Sigmoid colon (tissue), 7 donors: ENCODE measurements around the gene LCN2. TPM values are rescaled to one million over a fixed set of nuclear protein-coding genes. Genes with fewer than 3 reads are reported as not detected.
"Not testable (repeated sequence)": the region's sequence is repeated elsewhere in the genome, so short reads cannot be mapped to it uniquely, and the experiment has no call there.

Experiments
- DNase-seq: peaks from one replicate; pipeline ENCODE4 v3.0.0-alpha.2; 2019
- H3K27ac ChIP-seq, 4 donors: fragments of 200-600 bp; sonication (generic); one replicate each; pipeline ENCODE4 v1.5.1; 2016 to 2019; ENCODE audit warnings: mild to moderate bottlenecking in 1 of 4
- H3K27me3 ChIP-seq, 3 donors: fragments of 200-600 bp; sonication (generic); one replicate each; pipeline ENCODE4 v1.5.1; 2019; ENCODE audit warnings: mild to moderate bottlenecking in 1 of 3
- H3K36me3 ChIP-seq, 4 donors: fragments of 200-600 bp; sonication (generic); one replicate each; pipeline ENCODE4 v1.5.1; 2016 to 2019
- H3K4me1 ChIP-seq, 4 donors: fragments of 200-600 bp; sonication (generic); one replicate each; pipeline ENCODE4 v1.5.1; 2017 to 2019
- H3K4me3 ChIP-seq, 4 donors: fragments of 200-600 bp; sonication (generic); one replicate each; pipeline ENCODE4 v1.5.1; 2017 to 2019; ENCODE audit warnings: mild to moderate bottlenecking in 2 of 4, moderate library complexity in 1 of 4
- H3K9me3 ChIP-seq, 4 donors: fragments of 200-600 bp in 3 of 4; sonication (generic) in 3 of 4; one replicate each; pipeline versions ENCODE4 v1.5.1 to v1.6.1; 2013 to 2019
- CTCF ChIP-seq, 4 experiments: fragments of 450-650 bp in 3 of 4; fragments of 200-600 bp in 1 of 4; IDR thresholded peaks; one replicate each; pipeline ENCODE4 v1.5.1; 2016 to 2019; ENCODE audit warnings: antibody characterized with exemption in 4 of 4, mild to moderate bottlenecking in 3 of 4, moderate library complexity in 2 of 4
- EP300 ChIP-seq, 4 donors: sonication (generic); formaldehyde crosslinking; IDR thresholded peaks; one replicate each; pipeline ENCODE4 v1.6.1; 2017; ENCODE audit warnings: antibody characterized with exemption in 4 of 4
- POLR2A ChIP-seq, 2 donors: fragments of 450-650 bp; IDR thresholded peaks; one replicate each; pipeline ENCODE4 v1.6.1; 2016; ENCODE audit warnings: antibody characterized with exemption in 2 of 2, mild to moderate bottlenecking in 2 of 2, moderate library complexity in 2 of 2
- POLR2AphosphoS5 ChIP-seq, 4 donors: sonication (generic); formaldehyde crosslinking; IDR thresholded peaks; one replicate each; pipeline ENCODE4 v1.6.1; 2017; ENCODE audit warnings: antibody characterized with exemption in 4 of 4
- WGBS, 2 donors: extraction: QIAGEN DNeasy Blood & Tissue Kit; methylation state at CpG; one replicate each; pipeline ENCODE4 v1.1.7; 2013; 5-methylcytosine and 5-hydroxymethylcytosine counted together
- intact Hi-C: fragments of 100-400 bp; cut with DNase I; formaldehyde crosslinking; loops from one replicate; pipeline ENCODE4 v1.15.1; 2023
- polyA plus RNA-seq, 3 donors: library from polyadenylated mRNA; stranded (reverse); fragments of 200-250 nt; gene quantifications; one replicate each; pipeline ENCODE4 v1.2.3, GENCODE V29; 2013
- total RNA-seq, 4 donors: library from RNA; depleted of rRNA; stranded (reverse); fragments of >200 nt; gene quantifications; one replicate each; pipeline ENCODE4 v1.1.0, GENCODE V29; 2016
- donor health status: healthy with polysubstance abuse.
- donor health status: Bipolar disorder and iron deficiency.
- donor health status: healthy.

LCN2 gene
- total and polyA plus RNA-seq, 7 donors: 9.6 to 1,818 (median 79.8) TPM; not detected in 4

DNA sequence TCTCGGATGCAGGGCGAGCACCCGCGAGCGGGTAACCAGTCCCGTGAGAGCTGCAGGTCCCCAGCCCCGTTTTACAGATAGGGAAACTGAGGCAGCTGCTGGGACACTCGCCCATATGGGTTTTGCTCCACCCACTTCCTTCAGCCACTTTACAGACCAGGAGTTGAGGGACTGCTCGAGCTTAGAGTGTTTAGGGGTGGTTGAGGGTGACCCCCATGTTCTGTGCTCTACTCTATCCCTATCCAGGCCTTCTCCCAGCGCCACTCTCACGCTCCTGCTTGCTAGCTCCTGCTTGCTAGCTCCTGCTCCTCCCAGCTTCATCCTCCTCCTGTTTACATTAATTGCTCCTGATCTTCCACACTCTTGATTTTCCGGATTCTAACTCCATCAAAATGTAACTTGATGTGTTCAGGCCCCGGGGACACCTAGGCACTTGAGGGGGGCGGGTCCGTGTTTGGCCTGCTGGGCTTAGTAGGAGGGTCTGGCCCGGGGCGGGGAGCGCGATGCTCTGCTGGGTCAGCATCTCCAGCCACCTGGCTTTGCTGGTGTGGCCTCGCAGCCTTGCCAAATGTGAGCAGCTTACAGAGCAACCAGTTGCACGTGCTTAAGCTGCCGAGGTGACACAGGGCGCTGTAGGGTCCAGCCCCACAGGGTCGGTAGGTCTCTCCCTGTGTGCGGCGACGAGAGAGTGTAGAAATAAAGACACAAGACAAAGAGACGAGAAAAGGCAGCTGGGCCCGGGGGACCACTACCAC lies 20.2 kb upstream of the LCN2 start:
- WGBS, 2 donors: 64% methylated on average over 29 of the region's 29 CpGs
- TF ChIP-seq CTCF (IDR thresholded peaks at IDR 0.05) (no peak), POLR2AphosphoS5 (IDR thresholded peaks at IDR 0.05) (no peak), POLR2A (IDR thresholded peaks at IDR 0.05) (no peak), EP300 (IDR thresholded peaks at IDR 0.05) (no peak)
- no peaks in the 10 kb centered on the region for H3K27me3 ChIP-seq
- DNase-seq: no peak
- peak overlapping the region; percentile 76 to 99 (median 96) for H3K4me3 ChIP-seq
- peaks cover 0 to 39% (median 35%) of the 10 kb centered on the region in 4 donors for H3K4me1 ChIP-seq
- intact Hi-C loops: loop anchor here (5.0 kb wide), 2 partner anchors 63 to 147 kb away; partner anchors contain the start of genes CIZ1 and EEIG1
- peaks cover 0 to 9% (median 7%) of the 10 kb centered on the region in 4 donors for H3K36me3 ChIP-seq
- no peaks in the 10 kb centered on the region for H3K9me3 ChIP-seq
- peak overlapping the region; percentile 90 to 97 (median 92) for H3K27ac ChIP-seq

GRCh38 chr9:128129976-128130590 lies 19.2 kb upstream of the LCN2 start:
- not testable (repeated sequence) for H3K9me3 ChIP-seq, H3K27me3 ChIP-seq, H3K4me3 ChIP-seq, H3K36me3 ChIP-seq, H3K27ac ChIP-seq
- H3K4me1 ChIP-seq: peaks cover 0 to 35% (median 31%) of the 10 kb centered on the region in 4 donors
- peak in 1 of 4 experiments; percentile 51 for TF ChIP-seq CTCF (IDR thresholded peaks at IDR 0.05)
- intact Hi-C loops: loop anchor here (5.0 kb wide), 2 partner anchors 62 to 148 kb away; partner anchors contain the start of genes CIZ1 and EEIG1
- DNase-seq: peak; percentile 80
- 26 to 31% methylated on average over 12 of the region's 12 CpGs for whole genome bisulfite sequencing, 2 donors

GRCh38 chr9:128130651-128131050 lies 18.6 kb upstream of the LCN2 start:
- H3K9me3 ChIP-seq, intact Hi-C loops, DNase-seq, H3K36me3 ChIP-seq, H3K27ac ChIP-seq, H3K27me3 ChIP-seq, H3K4me3 ChIP-seq: not testable (repeated sequence)
- peaks cover 0 to 29% (median 25%) of the 10 kb centered on the region in 4 donors for H3K4me1 ChIP-seq
- WGBS, 2 donors: 65 to 77% methylated on average over 7 of the region's 7 CpGs

GRCh38 chr9:128131346-128131745 lies 17.9 kb upstream of the LCN2 start:
- H3K27me3 ChIP-seq, H3K9me3 ChIP-seq, DNase-seq, H3K36me3 ChIP-seq, H3K27ac ChIP-seq, H3K4me3 ChIP-seq, intact Hi-C loops: not testable (repeated sequence)
- 91 to 92% methylated on average over 8 of the region's 8 CpGs for WGBS, 2 donors
- peaks cover 0 to 22% (median 18%) of the 10 kb centered on the region in 4 donors for H3K4me1 ChIP-seq

GRCh38 chr9:128132139-128132538 lies 17.1 kb upstream of the LCN2 start:
- peaks cover 0 to 14% (median 11%) of the 10 kb centered on the region in 4 donors for H3K4me1 ChIP-seq
- H3K27me3 ChIP-seq, H3K4me3 ChIP-seq, DNase-seq, H3K36me3 ChIP-seq, H3K9me3 ChIP-seq, H3K27ac ChIP-seq, intact Hi-C loops: not testable (repeated sequence)
- WGBS, 2 donors: 7 to 40% methylated on average over 8 of the region's 8 CpGs

DNA sequence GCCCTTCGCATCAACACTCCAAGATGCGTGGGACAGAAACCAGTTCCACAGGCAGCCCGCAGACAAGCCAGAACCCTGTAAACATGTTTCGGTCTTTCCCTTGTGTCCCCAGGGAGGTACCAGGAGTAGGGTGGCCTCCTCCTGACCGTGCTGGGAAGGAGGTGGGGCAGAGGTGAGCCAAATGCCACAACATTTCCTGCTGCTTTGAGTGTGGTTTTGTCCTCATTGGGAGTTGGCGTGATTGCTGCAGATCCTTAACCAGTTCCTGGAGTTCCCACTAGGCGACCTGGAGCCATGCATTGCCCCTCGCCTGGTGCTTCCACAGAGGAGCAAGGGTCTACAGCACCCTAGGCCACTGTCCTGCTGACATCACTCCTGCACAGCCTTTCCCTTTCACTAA lies 13.7 kb upstream of the LCN2 start:
- H3K4me3 ChIP-seq, H3K27ac ChIP-seq, DNase-seq, intact Hi-C loops, H3K27me3 ChIP-seq, H3K36me3 ChIP-seq, H3K4me1 ChIP-seq, H3K9me3 ChIP-seq: not testable (repeated sequence)
- WGBS, 2 donors: 75 to 81% methylated on average over 8 of the region's 8 CpGs
